ENCODE measurements around the gene NME4.

DNA sequence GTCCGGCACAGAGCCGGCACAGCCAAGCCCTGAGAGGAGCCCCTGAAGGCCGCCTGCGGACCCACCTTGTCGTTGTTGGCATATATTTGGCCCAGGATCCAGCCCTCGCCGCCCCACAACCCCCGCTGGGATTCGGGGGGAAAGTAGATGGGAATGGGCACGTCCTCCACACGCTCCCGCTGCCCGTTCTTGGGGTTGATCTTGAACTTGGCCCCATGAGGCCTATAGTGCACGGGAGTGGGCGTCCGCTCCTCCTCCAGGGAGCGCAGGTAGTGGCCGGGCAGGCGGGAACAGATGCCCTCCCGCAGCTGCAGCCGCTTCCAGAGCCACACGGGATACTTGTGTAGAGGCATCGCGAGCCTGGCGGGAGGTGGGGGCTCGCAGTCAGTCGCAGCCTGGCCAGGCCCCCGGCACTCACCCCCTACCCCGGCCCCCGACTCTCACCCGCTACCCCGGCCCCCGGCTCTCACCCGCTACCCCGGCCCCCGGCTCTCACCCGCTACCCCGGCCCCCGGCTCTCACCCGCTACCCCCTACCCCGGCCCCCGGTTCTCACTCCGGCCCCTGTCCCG is 27.0 kb upstream of the NME4 start:
- TF ChIP-seq, protein P1, sequence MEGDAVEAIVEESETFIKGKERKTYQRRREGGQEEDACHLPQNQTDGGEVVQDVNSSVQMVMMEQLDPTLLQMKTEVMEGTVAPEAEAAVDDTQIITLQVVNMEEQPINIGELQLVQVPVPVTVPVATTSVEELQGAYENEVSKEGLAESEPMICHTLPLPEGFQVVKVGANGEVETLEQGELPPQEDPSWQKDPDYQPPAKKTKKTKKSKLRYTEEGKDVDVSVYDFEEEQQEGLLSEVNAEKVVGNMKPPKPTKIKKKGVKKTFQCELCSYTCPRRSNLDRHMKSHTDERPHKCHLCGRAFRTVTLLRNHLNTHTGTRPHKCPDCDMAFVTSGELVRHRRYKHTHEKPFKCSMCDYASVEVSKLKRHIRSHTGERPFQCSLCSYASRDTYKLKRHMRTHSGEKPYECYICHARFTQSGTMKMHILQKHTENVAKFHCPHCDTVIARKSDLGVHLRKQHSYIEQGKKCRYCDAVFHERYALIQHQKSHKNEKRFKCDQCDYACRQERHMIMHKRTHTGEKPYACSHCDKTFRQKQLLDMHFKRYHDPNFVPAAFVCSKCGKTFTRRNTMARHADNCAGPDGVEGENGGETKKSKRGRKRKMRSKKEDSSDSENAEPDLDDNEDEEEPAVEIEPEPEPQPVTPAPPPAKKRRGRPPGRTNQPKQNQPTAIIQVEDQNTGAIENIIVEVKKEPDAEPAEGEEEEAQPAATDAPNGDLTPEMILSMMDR (IDR thresholded peaks at IDR 0.05) = no peak
- TF ChIP-seq, protein P2, sequence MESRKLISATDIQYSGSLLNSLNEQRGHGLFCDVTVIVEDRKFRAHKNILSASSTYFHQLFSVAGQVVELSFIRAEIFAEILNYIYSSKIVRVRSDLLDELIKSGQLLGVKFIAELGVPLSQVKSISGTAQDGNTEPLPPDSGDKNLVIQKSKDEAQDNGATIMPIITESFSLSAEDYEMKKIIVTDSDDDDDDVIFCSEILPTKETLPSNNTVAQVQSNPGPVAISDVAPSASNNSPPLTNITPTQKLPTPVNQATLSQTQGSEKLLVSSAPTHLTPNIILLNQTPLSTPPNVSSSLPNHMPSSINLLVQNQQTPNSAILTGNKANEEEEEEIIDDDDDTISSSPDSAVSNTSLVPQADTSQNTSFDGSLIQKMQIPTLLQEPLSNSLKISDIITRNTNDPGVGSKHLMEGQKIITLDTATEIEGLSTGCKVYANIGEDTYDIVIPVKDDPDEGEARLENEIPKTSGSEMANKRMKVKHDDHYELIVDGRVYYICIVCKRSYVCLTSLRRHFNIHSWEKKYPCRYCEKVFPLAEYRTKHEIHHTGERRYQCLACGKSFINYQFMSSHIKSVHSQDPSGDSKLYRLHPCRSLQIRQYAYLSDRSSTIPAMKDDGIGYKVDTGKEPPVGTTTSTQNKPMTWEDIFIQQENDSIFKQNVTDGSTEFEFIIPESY (IDR thresholded peaks at IDR 0.05; ENCODE audit: borderline replicate concordance, low read depth) = no peak
- TF ChIP-seq GABPA (IDR thresholded peaks at IDR 0.05; ENCODE audit: low read depth) (no peak), POLR2AphosphoS5 (IDR thresholded peaks at IDR 0.05; ENCODE audit: low read depth, low read length) (no peak), FOXJ3 (CRISPR knock-in tag; IDR thresholded peaks at IDR 0.05) (no peak)
- TF ChIP-seq, protein P3, sequence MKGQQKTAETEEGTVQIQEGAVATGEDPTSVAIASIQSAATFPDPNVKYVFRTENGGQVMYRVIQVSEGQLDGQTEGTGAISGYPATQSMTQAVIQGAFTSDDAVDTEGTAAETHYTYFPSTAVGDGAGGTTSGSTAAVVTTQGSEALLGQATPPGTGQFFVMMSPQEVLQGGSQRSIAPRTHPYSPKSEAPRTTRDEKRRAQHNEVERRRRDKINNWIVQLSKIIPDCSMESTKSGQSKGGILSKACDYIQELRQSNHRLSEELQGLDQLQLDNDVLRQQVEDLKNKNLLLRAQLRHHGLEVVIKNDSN (IDR thresholded peaks at IDR 0.05; ENCODE audit: borderline replicate concordance, low read depth) = no peak
